Testis (tissue), 3 donors: ENCODE data around the gene SLC50A1. TPM values are rescaled to one million over a fixed set of nuclear protein-coding genes. Genes with fewer than 3 reads are reported as not detected.

Source experiments
- DNase-seq: peaks from one replicate; pipeline ENCODE4 v3.0.0-alpha.2; 2019
- H3K27ac ChIP-seq, 2 donors: fragments of 200-600 bp; sonication (generic); one replicate each; pipeline ENCODE4 v1.5.1; 2019
- H3K27me3 ChIP-seq: fragments of 200-600 bp; sonication (generic); one replicate; pipeline ENCODE4 v1.5.1; 2019
- H3K36me3 ChIP-seq: fragments of 200-600 bp; sonication (generic); one replicate; pipeline ENCODE4 v1.5.1; 2017; ENCODE audit warnings: low read depth; ENCODE audit errors: missing control alignments
- H3K4me1 ChIP-seq: fragments of 200-600 bp; sonication (generic); one replicate; pipeline ENCODE4 v1.5.1; 2019
- H3K4me3 ChIP-seq, 2 donors: fragments of 200-600 bp; sonication (generic); one replicate each; pipeline ENCODE4 v1.5.1; 2017 to 2019
- H3K9me3 ChIP-seq: fragments of 200-600 bp; sonication (generic); one replicate; pipeline ENCODE4 v1.5.1; 2017
- POLR2A ChIP-seq: fragments of 450-650 bp; IDR thresholded peaks from one replicate; pipeline ENCODE4 v1.6.1; 2017; ENCODE audit warnings: antibody characterized with exemption, mild to moderate bottlenecking, moderate library complexity
- WGBS, 2 donors: methylation state at CpG; one replicate each; pipeline ENCODE4 v1.1.5; 2018; 5-methylcytosine and 5-hydroxymethylcytosine counted together
- intact Hi-C: fragments of 100-400 bp; cut with DNase I; formaldehyde crosslinking; loops from one replicate; pipeline ENCODE4 v1.15.1; 2023; ENCODE audit warnings: low total_unique reads
- polyA plus RNA-seq: library from polyadenylated mRNA; stranded (reverse); fragments of 350-450 nt; fragmentation: Illumina TruSeq; extraction: RNeasy Lipid Tissue Mini Kit (QIAGEN cat#74804); gene quantifications from one replicate; pipeline ENCODE4 v1.2.3, GENCODE V29; 2014; ENCODE audit warnings: low read depth, low replicate concordance; ENCODE audit not compliant: insufficient read depth
- total RNA-seq, 2 donors: library from RNA; depleted of rRNA; stranded (reverse); fragments of >200 nt; gene quantifications; one replicate each; pipeline ENCODE4 v1.2.3, GENCODE V29; 2016
- TF ChIP-seq, protein P1 (sequence below), 3 experiments: fragments of 450-650 bp in 2 of 3; fragments of 200-600 bp in 1 of 3; sonication (generic) in 1 of 3; IDR thresholded peaks; one replicate each; pipeline ENCODE4 v1.5.1; 2016 to 2019; ENCODE audit warnings: antibody characterized with exemption in 3 of 3, mild to moderate bottlenecking in 2 of 3, moderate library complexity in 1 of 3

Gene SLC50A1
- total and polyA plus RNA-seq, 3 donors from 2014 or later: 25.2 to 33.7 (median 30.0) TPM

- no peak for TF ChIP-seq POLR2A
- TF ChIP-seq, protein P1, sequence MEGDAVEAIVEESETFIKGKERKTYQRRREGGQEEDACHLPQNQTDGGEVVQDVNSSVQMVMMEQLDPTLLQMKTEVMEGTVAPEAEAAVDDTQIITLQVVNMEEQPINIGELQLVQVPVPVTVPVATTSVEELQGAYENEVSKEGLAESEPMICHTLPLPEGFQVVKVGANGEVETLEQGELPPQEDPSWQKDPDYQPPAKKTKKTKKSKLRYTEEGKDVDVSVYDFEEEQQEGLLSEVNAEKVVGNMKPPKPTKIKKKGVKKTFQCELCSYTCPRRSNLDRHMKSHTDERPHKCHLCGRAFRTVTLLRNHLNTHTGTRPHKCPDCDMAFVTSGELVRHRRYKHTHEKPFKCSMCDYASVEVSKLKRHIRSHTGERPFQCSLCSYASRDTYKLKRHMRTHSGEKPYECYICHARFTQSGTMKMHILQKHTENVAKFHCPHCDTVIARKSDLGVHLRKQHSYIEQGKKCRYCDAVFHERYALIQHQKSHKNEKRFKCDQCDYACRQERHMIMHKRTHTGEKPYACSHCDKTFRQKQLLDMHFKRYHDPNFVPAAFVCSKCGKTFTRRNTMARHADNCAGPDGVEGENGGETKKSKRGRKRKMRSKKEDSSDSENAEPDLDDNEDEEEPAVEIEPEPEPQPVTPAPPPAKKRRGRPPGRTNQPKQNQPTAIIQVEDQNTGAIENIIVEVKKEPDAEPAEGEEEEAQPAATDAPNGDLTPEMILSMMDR (IDR thresholded peaks at IDR 0.05): no peak
- Histone ChIP-seq H3K4me3 (no peak overlapping the region), H3K4me1 (peaks cover 3% of the 10 kb centered on the region), H3K27ac (no peak overlapping the region), H3K27me3 (no peaks in the 10 kb centered on the region), H3K36me3 (no peaks in the 10 kb centered on the region), H3K9me3 (no peaks in the 10 kb centered on the region)
- no peak for DNase-seq
- WGBS, 2 donors: 80 to 83% methylated on average over 16 to 18 of the region's 18 CpGs
- intact Hi-C loops: no loop called here
Measured at GRCh38 chr1:155181371-155182051, 45.9 kb downstream of the SLC50A1 start.

DNA sequence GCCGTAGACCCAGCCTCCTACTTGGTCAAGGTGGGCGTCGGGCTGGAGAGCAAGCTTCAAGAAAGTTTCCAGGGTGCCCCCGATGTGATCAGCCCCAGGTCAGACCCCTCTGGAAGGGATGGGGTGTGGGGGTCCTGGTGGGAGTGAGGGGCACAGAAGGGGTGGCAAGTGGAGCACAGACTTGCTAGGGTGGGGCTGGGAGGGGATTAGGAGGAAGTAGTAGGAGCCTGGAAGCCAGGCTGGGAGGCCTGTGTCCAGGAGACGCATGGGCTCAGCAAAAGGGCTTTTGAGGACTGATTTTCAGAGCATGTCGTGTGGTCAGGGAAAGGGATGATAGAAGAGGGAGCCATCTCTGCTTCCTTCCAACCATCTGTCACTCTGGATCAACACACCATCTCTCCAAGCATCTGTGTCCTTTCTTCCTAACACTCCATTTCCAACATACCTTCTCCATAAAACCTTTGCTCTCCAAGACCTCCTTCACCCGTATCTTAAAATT, 46.4 kb downstream of the SLC50A1 start:
- TF ChIP-seq, protein P1 (IDR thresholded peaks at IDR 0.05): no peak
- no peak for TF ChIP-seq POLR2A
- H3K4me1 ChIP-seq: peaks cover under 1% of the 10 kb centered on the region
- H3K9me3 ChIP-seq: no peaks in the 10 kb centered on the region
- H3K27ac ChIP-seq: no peak overlapping the region
- 91 to 93% methylated on average over 7 of the region's 7 CpGs for WGBS, 2 donors
- no peaks in the 10 kb centered on the region for H3K36me3 ChIP-seq
- no peak for DNase-seq
- no peaks in the 10 kb centered on the region for H3K27me3 ChIP-seq
- intact Hi-C loops: no loop called here
- H3K4me3 ChIP-seq: no peak overlapping the region

DNA sequence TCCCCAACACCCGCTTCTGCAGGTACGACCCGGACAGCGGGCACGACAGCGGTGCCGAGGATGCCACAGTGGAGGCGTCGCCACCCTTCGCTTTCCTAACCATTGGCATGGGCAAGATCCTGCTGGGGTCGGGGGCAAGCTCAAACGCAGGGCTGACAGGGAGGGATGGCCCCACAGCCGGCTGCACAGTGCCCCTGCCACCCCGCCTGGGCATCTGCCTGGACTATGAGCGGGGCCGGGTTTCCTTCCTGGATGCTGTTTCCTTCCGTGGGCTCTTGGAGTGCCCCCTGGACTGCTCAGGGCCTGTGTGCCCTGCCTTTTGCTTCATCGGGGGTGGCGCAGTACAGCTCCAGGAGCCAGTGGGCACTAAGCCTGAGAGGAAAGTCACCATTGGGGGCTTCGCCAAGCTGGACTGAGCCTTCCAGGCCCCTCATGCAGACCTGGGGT, 48.1 kb downstream of the SLC50A1 start:
- Histone ChIP-seq H3K4me1 (no peaks in the 10 kb centered on the region), H3K27ac (no peak overlapping the region), H3K9me3 (no peaks in the 10 kb centered on the region), H3K4me3 (no peak overlapping the region), H3K27me3 (no peaks in the 10 kb centered on the region), H3K36me3 (no peaks in the 10 kb centered on the region)
- intact Hi-C loops: no loop called here
- WGBS, 2 donors: 90 to 96% methylated on average over 12 to 20 of the region's 20 CpGs
- no peak for DNase-seq
- TF ChIP-seq POLR2A: no peak
- TF ChIP-seq, protein P1 (IDR thresholded peaks at IDR 0.05): no peak

GRCh38 chr1:155184351-155184811, 48.7 kb downstream of the SLC50A1 start:
- intact Hi-C loops: no loop called here
- H3K4me3 ChIP-seq: no peak overlapping the region
- H3K4me1 ChIP-seq: no peaks in the 10 kb centered on the region
- no peaks in the 10 kb centered on the region for H3K9me3 ChIP-seq
- DNase-seq: no peak
- no peaks in the 10 kb centered on the region for H3K36me3 ChIP-seq
- H3K27me3 ChIP-seq: no peaks in the 10 kb centered on the region
- 86 to 97% methylated on average over 4 of the region's 4 CpGs for WGBS, 2 donors
- no peak overlapping the region for H3K27ac ChIP-seq
- TF ChIP-seq, protein P1 (IDR thresholded peaks at IDR 0.05): no peak
- TF ChIP-seq POLR2A: no peak
